DOHH2 (cell line): ENCODE measurements around the gene KCTD16.

Experiments used
- H3F3A ChIP-seq: fragments of 200-600 bp; sonication (generic), shearing (Covaris generic); 2 replicates; pipeline ENCODE4 v1.6.0; 2016; ENCODE audit warnings: antibody characterized with exemption, mild to moderate bottlenecking; ENCODE audit not compliant: control insufficient read depth, insufficient read depth
- H3K27ac ChIP-seq: fragments of 200-600 bp; sonication (generic); 2 replicates; pipeline ENCODE4 v1.5.1; 2014; ENCODE audit warnings: low read depth, mild to moderate bottlenecking, low read length, moderate library complexity
- H3K27me3 ChIP-seq: fragments of 200-600 bp; sonication (generic); 2 replicates; pipeline ENCODE4 v1.6.1; 2014; ENCODE audit warnings: mild to moderate bottlenecking, low read length, mixed read lengths; ENCODE audit not compliant: control insufficient read depth
- H3K36me3 ChIP-seq: fragments of 200-600 bp; sonication (generic); 2 replicates; pipeline ENCODE4 v1.6.1; 2014; ENCODE audit warnings: mild to moderate bottlenecking, low read length, moderate library complexity, mixed read lengths; ENCODE audit not compliant: control insufficient read depth
- H3K4me1 ChIP-seq: fragments of 200-600 bp; sonication (generic); 2 replicates; pipeline ENCODE4 v1.6.1; 2014; ENCODE audit warnings: mild to moderate bottlenecking, low read length, mixed read lengths; ENCODE audit not compliant: control insufficient read depth
- H3K4me2 ChIP-seq: fragments of 200-600 bp; sonication (generic); 2 replicates; pipeline ENCODE4 v1.6.0; 2014; ENCODE audit warnings: mild to moderate bottlenecking, low read length, moderate library complexity
- H3K4me3 ChIP-seq: fragments of 200-600 bp; sonication (generic); 2 replicates; pipeline ENCODE4 v1.5.1; 2014; ENCODE audit warnings: mild to moderate bottlenecking, low read length, mixed read lengths
- H3K79me2 ChIP-seq: fragments of 200-600 bp; sonication (generic); 2 replicates; pipeline ENCODE4 v1.6.1; 2014; ENCODE audit warnings: mild to moderate bottlenecking, low read length, mixed read lengths; ENCODE audit not compliant: control insufficient read depth
- H3K9me2 ChIP-seq: fragments of 200-600 bp; sonication (generic); replicated peaks from 2 replicates; pipeline ENCODE4 v1.6.1; 2014; ENCODE audit warnings: mild to moderate bottlenecking, low read length, mixed read lengths; ENCODE audit not compliant: control insufficient read depth
- H3K9me3 ChIP-seq: fragments of 200-600 bp; sonication (generic); 2 replicates; pipeline ENCODE4 v1.6.1; 2014; ENCODE audit warnings: antibody characterized with exemption, low read length, mixed read lengths; ENCODE audit not compliant: control insufficient read depth, insufficient read depth
- H4K20me1 ChIP-seq: fragments of 200-600 bp; sonication (generic); 2 replicates; pipeline ENCODE4 v1.6.0; 2014; ENCODE audit warnings: low read depth, mild to moderate bottlenecking, antibody characterized with exemption, low read length, moderate library complexity; ENCODE audit not compliant: control insufficient read depth, insufficient read depth
- EZH2phosphoT487 ChIP-seq: fragments of 200-600 bp; sonication (generic); IDR thresholded peaks from 2 replicates; pipeline ENCODE4 v1.6.1; 2017; ENCODE audit warnings: borderline replicate concordance, mild to moderate bottlenecking, antibody characterized with exemption, low read length, moderate library complexity, mixed read lengths
- TF ChIP-seq, protein P1 (sequence below): fragments of 200-600 bp; sonication (generic); IDR thresholded peaks from one replicate; pipeline ENCODE4 v1.5.1; 2014; ENCODE audit warnings: antibody characterized with exemption, mild to moderate bottlenecking, low read depth, low read length; ENCODE audit not compliant: poor library complexity, severe bottlenecking

KCTD16 gene

DNA sequence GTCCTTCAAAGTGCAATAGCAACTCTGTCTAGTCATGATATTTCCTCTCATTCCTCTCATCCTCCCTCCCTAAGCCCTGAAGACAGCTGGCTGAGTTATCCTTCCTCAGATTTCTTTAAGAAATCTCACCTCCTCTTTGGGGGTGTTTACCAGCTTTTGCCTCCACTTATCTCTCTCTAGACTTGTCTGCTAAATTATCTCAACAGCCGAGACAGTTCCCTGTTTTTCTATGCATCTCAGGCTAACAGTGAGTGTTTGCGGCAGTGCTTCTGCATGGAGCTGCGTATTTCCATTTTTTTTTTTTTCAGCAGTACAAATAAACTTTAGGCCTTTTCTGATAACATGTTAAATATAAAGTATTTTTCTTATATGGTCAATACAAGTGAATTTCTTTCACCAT lies 20.9 kb downstream of the KCTD16 start:
- H3K27me3 ChIP-seq, result no peaks in the 10 kb centered on the region
- no peak for TF ChIP-seq EZH2phosphoT487
- TF ChIP-seq, protein P1, sequence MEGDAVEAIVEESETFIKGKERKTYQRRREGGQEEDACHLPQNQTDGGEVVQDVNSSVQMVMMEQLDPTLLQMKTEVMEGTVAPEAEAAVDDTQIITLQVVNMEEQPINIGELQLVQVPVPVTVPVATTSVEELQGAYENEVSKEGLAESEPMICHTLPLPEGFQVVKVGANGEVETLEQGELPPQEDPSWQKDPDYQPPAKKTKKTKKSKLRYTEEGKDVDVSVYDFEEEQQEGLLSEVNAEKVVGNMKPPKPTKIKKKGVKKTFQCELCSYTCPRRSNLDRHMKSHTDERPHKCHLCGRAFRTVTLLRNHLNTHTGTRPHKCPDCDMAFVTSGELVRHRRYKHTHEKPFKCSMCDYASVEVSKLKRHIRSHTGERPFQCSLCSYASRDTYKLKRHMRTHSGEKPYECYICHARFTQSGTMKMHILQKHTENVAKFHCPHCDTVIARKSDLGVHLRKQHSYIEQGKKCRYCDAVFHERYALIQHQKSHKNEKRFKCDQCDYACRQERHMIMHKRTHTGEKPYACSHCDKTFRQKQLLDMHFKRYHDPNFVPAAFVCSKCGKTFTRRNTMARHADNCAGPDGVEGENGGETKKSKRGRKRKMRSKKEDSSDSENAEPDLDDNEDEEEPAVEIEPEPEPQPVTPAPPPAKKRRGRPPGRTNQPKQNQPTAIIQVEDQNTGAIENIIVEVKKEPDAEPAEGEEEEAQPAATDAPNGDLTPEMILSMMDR, result no peak
- peaks cover 12% of the 10 kb centered on the region for H3F3A ChIP-seq
- H3K9me2 ChIP-seq, result no peaks in the 10 kb centered on the region
- H3K79me2 ChIP-seq, result no peaks in the 10 kb centered on the region
- H3K36me3 ChIP-seq, result peaks cover 12% of the 10 kb centered on the region
- H4K20me1 ChIP-seq, result no peaks in the 10 kb centered on the region
- H3K4me2 ChIP-seq, result peak overlapping the region; percentile 42
- H3K9me3 ChIP-seq, result peaks cover 16% of the 10 kb centered on the region
- no peak overlapping the region for H3K4me3 ChIP-seq
- H3K4me1 ChIP-seq, result peaks cover 60% of the 10 kb centered on the region
- no peak overlapping the region for H3K27ac ChIP-seq

DNA sequence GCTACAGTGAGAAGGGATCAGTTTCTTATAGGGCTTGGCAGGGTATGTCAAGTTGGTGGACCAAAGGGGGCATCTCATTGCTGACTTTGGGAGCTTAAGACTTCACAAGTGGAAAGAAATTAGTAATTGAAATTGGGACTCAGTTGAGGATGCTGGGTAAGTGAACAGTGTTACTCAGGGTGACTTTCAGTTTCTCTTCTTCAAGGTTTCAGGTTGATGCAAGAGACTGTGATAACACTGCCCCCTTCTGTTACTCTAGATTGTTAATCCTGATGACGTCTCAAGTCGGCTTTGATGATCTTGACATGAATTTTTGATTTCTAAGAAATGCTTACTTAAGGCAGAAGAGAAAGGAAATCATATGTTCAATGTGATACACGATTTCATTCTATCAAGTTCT lies 21.3 kb downstream of the KCTD16 start:
- H3K9me2 ChIP-seq, result no peaks in the 10 kb centered on the region
- TF ChIP-seq, protein P1, result peak; percentile 67
- no peak for TF ChIP-seq EZH2phosphoT487
- H3K4me2 ChIP-seq, result peak overlapping the region; percentile 42
- H3K9me3 ChIP-seq, result peaks cover 16% of the 10 kb centered on the region
- H4K20me1 ChIP-seq, result no peaks in the 10 kb centered on the region
- H3K27ac ChIP-seq, result no peak overlapping the region
- no peak overlapping the region for H3K4me3 ChIP-seq
- H3K36me3 ChIP-seq, result peaks cover 12% of the 10 kb centered on the region
- H3K4me1 ChIP-seq, result peaks cover 55% of the 10 kb centered on the region
- H3K27me3 ChIP-seq, result no peaks in the 10 kb centered on the region
- no peaks in the 10 kb centered on the region for H3K79me2 ChIP-seq
- peaks cover 12% of the 10 kb centered on the region for H3F3A ChIP-seq

DNA sequence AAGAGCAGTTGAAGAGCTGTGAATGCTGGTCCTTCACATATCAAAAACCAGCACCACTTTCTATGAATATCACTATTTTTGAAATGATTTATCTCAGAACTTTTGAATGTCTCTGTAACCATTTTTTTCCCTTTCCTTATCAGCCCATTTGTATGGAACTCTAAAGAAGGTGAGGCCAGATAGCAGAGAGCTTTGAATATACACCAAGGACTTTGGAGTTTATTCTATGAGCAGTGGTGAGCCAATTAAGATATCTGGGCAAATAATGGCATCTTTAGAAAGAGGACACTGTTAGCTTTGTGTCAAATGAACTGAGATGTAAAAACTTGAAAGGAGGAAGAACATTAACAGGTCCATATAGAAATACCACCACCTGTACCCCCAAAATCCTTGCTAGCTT lies 22.0 kb downstream of the KCTD16 start:
- peaks cover 49% of the 10 kb centered on the region for H3K4me1 ChIP-seq
- H3F3A ChIP-seq, result peaks cover 8% of the 10 kb centered on the region
- no peaks in the 10 kb centered on the region for H3K9me2 ChIP-seq
- no peak overlapping the region for H3K4me2 ChIP-seq
- no peaks in the 10 kb centered on the region for H3K79me2 ChIP-seq
- H3K4me3 ChIP-seq, result no peak overlapping the region
- no peaks in the 10 kb centered on the region for H3K27me3 ChIP-seq
- no peak overlapping the region for H3K27ac ChIP-seq
- no peak for TF ChIP-seq EZH2phosphoT487
- TF ChIP-seq, protein P1, result no peak
- peaks cover 16% of the 10 kb centered on the region for H3K9me3 ChIP-seq
- peaks cover 12% of the 10 kb centered on the region for H3K36me3 ChIP-seq
- H4K20me1 ChIP-seq, result no peaks in the 10 kb centered on the region
